Liver (tissue), 3 donors: ENCODE results near the gene HOXC10.

ENCODE experiments used
- ATF3 ChIP-seq: IDR thresholded peaks from 2 replicates; pipeline ENCODE4 v1.6.1; 2016; ENCODE audit warnings: antibody characterized with exemption
- CTCF ChIP-seq: fragments of 150-350 bp; IDR thresholded peaks from 2 replicates; pipeline ENCODE4 v1.5.1; 2017; ENCODE audit warnings: improper control_type of control experiment, low read depth, low read length; ENCODE audit not compliant: missing input control
- FOXA1 ChIP-seq: IDR thresholded peaks from 2 replicates; pipeline ENCODE4 v1.6.1; 2016; ENCODE audit warnings: antibody characterized with exemption
- JUND ChIP-seq, 2 donors: IDR thresholded peaks; 2 replicates each; pipeline ENCODE4 v1.6.1; 2016; ENCODE audit warnings: antibody characterized with exemption in 2 of 2
- RAD21 ChIP-seq, 2 donors: IDR thresholded peaks; 2 replicates each; pipeline ENCODE4 v1.6.1; 2016; ENCODE audit warnings: antibody characterized with exemption in 2 of 2, mild to moderate bottlenecking in 2 of 2
- donor health status: healthy.
- donor health status: healthy.

- TF ChIP-seq CTCF: no peak
- no peak for TF ChIP-seq ATF3
- no peak for TF ChIP-seq JUND (IDR thresholded peaks at IDR 0.05)
- no peak for TF ChIP-seq FOXA1
- no peak for TF ChIP-seq RAD21 (IDR thresholded peaks at IDR 0.05)
Observed at GRCh38 chr12:54035568-54036264, 50.8 kb downstream of the HOXC10 start.
